SK-N-SH treated with all-trans-retinoic acid at 6 μM for 48 hours (cell line): ENCODE results near the gene LDHAL6A.

Experiments used
- ATAC-seq: fragments of 200-7000 bp; cut with Tn5 transposase; 3 replicates; pipeline ENCODE4 v1.9.1; 2020; ENCODE audit warnings: mild to moderate bottlenecking, moderate library complexity
- BACH2 ChIP-seq: fragments of 250-450 bp; sonication (Bioruptor Pico); IDR thresholded peaks from 2 replicates; pipeline ENCODE4 v1.9.0; 2021; ENCODE audit warnings: mild to moderate bottlenecking, borderline replicate concordance
- CREB5 ChIP-seq: fragments of 250-450 bp; sonication (Bioruptor Pico); IDR thresholded peaks from 2 replicates; pipeline ENCODE4 v1.5.1; 2020; ENCODE audit warnings: low read depth, mild to moderate bottlenecking, moderate library complexity
- CSDC2 ChIP-seq: fragments of 250-450 bp; sonication (Bioruptor Pico); IDR thresholded peaks from 2 replicates; pipeline ENCODE4 v1.5.0; 2020; ENCODE audit warnings: mild to moderate bottlenecking, moderate library complexity
- CSRNP3 ChIP-seq: fragments of 250-450 bp; sonication (Bioruptor Pico); IDR thresholded peaks from 2 replicates; pipeline ENCODE4 v1.5.1; 2021; ENCODE audit warnings: mild to moderate bottlenecking, moderate library complexity
- ESRRG ChIP-seq: fragments of 250-450 bp; sonication (Bioruptor Pico); IDR thresholded peaks from 2 replicates; pipeline ENCODE4 v1.6.1; 2021; ENCODE audit warnings: mild to moderate bottlenecking
- GLIS3 ChIP-seq: fragments of 250-450 bp; sonication (Bioruptor Pico); IDR thresholded peaks from 2 replicates; pipeline ENCODE4 v1.5.0; 2020; ENCODE audit warnings: mild to moderate bottlenecking, moderate library complexity
- ISL1 ChIP-seq: fragments of 250-450 bp; sonication (Bioruptor Pico); IDR thresholded peaks from 2 replicates; pipeline ENCODE4 v2.1.2; 2022; ENCODE audit warnings: mild to moderate bottlenecking, moderate library complexity
- OSR1 ChIP-seq: fragments of 250-450 bp; sonication (Bioruptor Pico); IDR thresholded peaks from 2 replicates; pipeline ENCODE4 v1.8.0; 2022; ENCODE audit warnings: moderate library complexity, mild to moderate bottlenecking, inconsistent platforms
- POU6F1 ChIP-seq: fragments of 250-450 bp; sonication (Bioruptor Pico); IDR thresholded peaks from 2 replicates; pipeline ENCODE4 v1.8.0; 2021; ENCODE audit warnings: low read depth, mild to moderate bottlenecking, moderate library complexity, borderline replicate concordance
- PPARA ChIP-seq: fragments of 250-450 bp; sonication (Bioruptor Pico); IDR thresholded peaks from 2 replicates; pipeline ENCODE4 v1.5.0; 2020; ENCODE audit warnings: mild to moderate bottlenecking, borderline replicate concordance
- RARB ChIP-seq: fragments of 250-450 bp; sonication (Bioruptor Pico); IDR thresholded peaks from 2 replicates; pipeline ENCODE4 v1.8.0; 2021; ENCODE audit warnings: mild to moderate bottlenecking, moderate library complexity
- SNAI2 ChIP-seq: fragments of 250-450 bp; sonication (Bioruptor Pico); IDR thresholded peaks from 2 replicates; pipeline ENCODE4 v1.5.0; 2020; ENCODE audit warnings: mild to moderate bottlenecking, moderate library complexity
- TCF4 ChIP-seq: fragments of 250-450 bp; sonication (Bioruptor Pico); IDR thresholded peaks from 2 replicates; pipeline ENCODE4 v1.8.0; 2021; ENCODE audit warnings: mild to moderate bottlenecking, moderate library complexity, borderline replicate concordance
- TOX ChIP-seq: fragments of 250-450 bp; sonication (Bioruptor Pico); IDR thresholded peaks from 2 replicates; pipeline ENCODE4 v1.8.0; 2021; ENCODE audit warnings: mild to moderate bottlenecking, moderate library complexity, borderline replicate concordance
- TSHZ2 ChIP-seq: fragments of 250-450 bp; sonication (Bioruptor Pico); IDR thresholded peaks from 2 replicates; pipeline ENCODE4 v1.5.0; 2020; ENCODE audit warnings: mild to moderate bottlenecking, moderate library complexity
- ZC3H10 ChIP-seq: fragments of 250-450 bp; sonication (Bioruptor Pico); IDR thresholded peaks from 2 replicates; pipeline ENCODE4 v1.5.1; 2021; ENCODE audit warnings: mild to moderate bottlenecking, moderate library complexity
- ZFP3 ChIP-seq: fragments of 250-450 bp; sonication (Bioruptor Pico); IDR thresholded peaks from 2 replicates; pipeline ENCODE4 v1.5.0; 2020; ENCODE audit warnings: mild to moderate bottlenecking, moderate library complexity
- ZFP30 ChIP-seq: fragments of 450-650 bp; formaldehyde crosslinking; IDR thresholded peaks from 2 replicates; pipeline ENCODE4 v1.5.0; 2022; ENCODE audit warnings: mild to moderate bottlenecking, moderate library complexity
- ZNF565 ChIP-seq: fragments of 450-650 bp; formaldehyde crosslinking; conservative IDR thresholded peaks from 2 replicates; pipeline ENCODE4 v1.5.0; 2020; ENCODE audit warnings: low read depth, mild to moderate bottlenecking, moderate library complexity
- ZNF70 ChIP-seq: fragments of 450-650 bp; formaldehyde crosslinking; IDR thresholded peaks from 2 replicates; pipeline ENCODE4 v1.5.0; 2020; ENCODE audit warnings: mild to moderate bottlenecking, moderate library complexity
- ZNF8 ChIP-seq: fragments of 450-650 bp; formaldehyde crosslinking; IDR thresholded peaks from 2 replicates; pipeline ENCODE4 v1.5.0; 2020; ENCODE audit warnings: mild to moderate bottlenecking, moderate library complexity

The LDHAL6A gene

GRCh38 chr11:18490736-18491485, 35.3 kb downstream of the LDHAL6A start:
- no peak for ATAC-seq
- TF ChIP-seq RARB (no peak), ZNF8 (CRISPR knock-in tag) (no peak), POU6F1 (CRISPR knock-in tag) (no peak), ZFP30 (CRISPR knock-in tag) (no peak), TCF4 (CRISPR knock-in tag) (no peak), OSR1 (CRISPR knock-in tag) (no peak), BACH2 (CRISPR knock-in tag) (no peak), ZNF70 (CRISPR knock-in tag) (no peak), TSHZ2 (CRISPR knock-in tag) (no peak), CSDC2 (no peak), CREB5 (CRISPR knock-in tag) (no peak), ISL1 (CRISPR knock-in tag) (no peak)

GRCh38 chr11:18491924-18492323, 36.3 kb downstream of the LDHAL6A start:
- ATAC-seq: peak; percentile 51
- peak; percentile 67 for TF ChIP-seq ISL1 (CRISPR knock-in tag)
- no peak for TF ChIP-seq BACH2 (CRISPR knock-in tag)
- no peak for TF ChIP-seq CSRNP3 (CRISPR knock-in tag)
- no peak for TF ChIP-seq ZC3H10
- TF ChIP-seq ZNF70 (CRISPR knock-in tag): no peak
- no peak for TF ChIP-seq TOX
- TF ChIP-seq RARB: no peak

- TF ChIP-seq ZC3H10 (no peak), ZNF70 (CRISPR knock-in tag) (no peak), ESRRG (CRISPR knock-in tag) (no peak), ZFP30 (CRISPR knock-in tag) (no peak), OSR1 (CRISPR knock-in tag) (no peak), RARB (no peak), TOX (no peak), BACH2 (CRISPR knock-in tag) (no peak), SNAI2 (CRISPR knock-in tag) (no peak), CREB5 (CRISPR knock-in tag) (no peak)
- no peak for ATAC-seq
These were observed 37.2 kb downstream of the LDHAL6A start for GRCh38 chr11:18492888-18493287.

GRCh38 chr11:18493310-18493709, 37.7 kb downstream of the LDHAL6A start:
- ATAC-seq: no peak
- TF ChIP-seq BACH2 (CRISPR knock-in tag) (no peak), CSRNP3 (CRISPR knock-in tag) (no peak), ZNF565 (CRISPR knock-in tag) (no peak), ZFP3 (CRISPR knock-in tag) (no peak), RARB (no peak), POU6F1 (CRISPR knock-in tag) (no peak), ZNF8 (CRISPR knock-in tag) (no peak), TCF4 (CRISPR knock-in tag) (no peak), TOX (no peak), PPARA (CRISPR knock-in tag) (no peak), GLIS3 (CRISPR knock-in tag) (no peak), CSDC2 (no peak)
